H9 (cell line): ENCODE measurements around the gene KCNH5. TPM values are rescaled to one million over a fixed set of nuclear protein-coding genes. Genes with fewer than 3 reads are reported as not detected.

Source experiments
- DNase-seq: peaks from one replicate; pipeline ENCODE4 v3.0.0-alpha.2; 2017
- H2AFZ ChIP-seq: one replicate; pipeline ENCODE4 v1.6.1; 2013; ENCODE audit warnings: mild to moderate bottlenecking, low read length, control low read depth, moderate library complexity
- H2AK5ac ChIP-seq: 2 replicates; pipeline ENCODE4 v1.6.1; 2013; ENCODE audit warnings: low read length, control low read depth, mixed read lengths; ENCODE audit not compliant: insufficient read length
- H2BK120ac ChIP-seq: one replicate; pipeline ENCODE4 v1.6.1; 2013; ENCODE audit warnings: low read depth, mild to moderate bottlenecking, low read length, control low read depth, inconsistent platforms; ENCODE audit not compliant: poor library complexity, severe bottlenecking
- H2BK12ac ChIP-seq: 2 replicates; pipeline ENCODE4 v1.6.1; 2013; ENCODE audit warnings: low read length, control low read depth, mixed read lengths, low read depth; ENCODE audit not compliant: insufficient read length
- H2BK15ac ChIP-seq: 2 replicates; pipeline ENCODE4 v1.6.1; 2013; ENCODE audit warnings: low read depth, low read length, control low read depth
- H2BK20ac ChIP-seq: one replicate; pipeline ENCODE4 v1.6.1; 2013; ENCODE audit warnings: low read depth, mild to moderate bottlenecking, low read length, control low read depth, inconsistent platforms; ENCODE audit not compliant: poor library complexity, severe bottlenecking
- H2BK5ac ChIP-seq: 2 replicates; pipeline ENCODE4 v1.6.1; 2013; ENCODE audit warnings: low read length, control low read depth, mixed read lengths; ENCODE audit not compliant: insufficient read length
- H3K14ac ChIP-seq: 2 replicates; pipeline ENCODE4 v1.6.1; 2013; ENCODE audit warnings: low read length, control low read depth; ENCODE audit not compliant: insufficient read depth
- H3K18ac ChIP-seq: 2 replicates; pipeline ENCODE4 v1.6.1; 2013; ENCODE audit warnings: low read depth, mild to moderate bottlenecking, mixed read lengths, low read length, control low read depth; ENCODE audit not compliant: insufficient read length
- H3K23ac ChIP-seq: 2 replicates; pipeline ENCODE4 v1.6.1; 2013; ENCODE audit warnings: low read length, control low read depth, mixed read lengths, low read depth; ENCODE audit not compliant: insufficient read length
- H3K23me2 ChIP-seq: 2 replicates; pipeline ENCODE4 v1.6.1; 2013; ENCODE audit warnings: low read depth, mild to moderate bottlenecking, mixed read lengths, low read length, control low read depth; ENCODE audit not compliant: insufficient read length, poor library complexity, severe bottlenecking
- H3K27ac ChIP-seq: 2 replicates; pipeline ENCODE4 v1.5.1; 2013; ENCODE audit warnings: low read length, control low read depth, mixed read lengths, low read depth; ENCODE audit not compliant: insufficient read length
- H3K27me3 ChIP-seq: 2 replicates; pipeline ENCODE4 v1.6.1; 2013; ENCODE audit warnings: low read length, control low read depth, inconsistent platforms; ENCODE audit not compliant: insufficient read depth
- H3K4ac ChIP-seq: 2 replicates; pipeline ENCODE4 v1.6.1; 2013; ENCODE audit warnings: low read depth, mild to moderate bottlenecking, control low read depth, inconsistent platforms, low read length, moderate library complexity
- H3K4me1 ChIP-seq: 2 replicates; pipeline ENCODE4 v1.6.1; 2013; ENCODE audit warnings: low read length, control low read depth, inconsistent platforms; ENCODE audit not compliant: insufficient read depth
- H3K4me2 ChIP-seq: 2 replicates; pipeline ENCODE4 v1.6.1; 2013; ENCODE audit warnings: low read length, control low read depth, mixed read lengths; ENCODE audit not compliant: insufficient read length, insufficient read depth
- H3K56ac ChIP-seq: 2 replicates; pipeline ENCODE4 v1.6.1; 2013; ENCODE audit warnings: low read depth, mild to moderate bottlenecking, mixed read lengths, low read length, control low read depth; ENCODE audit not compliant: insufficient read length
- H3K79me1 ChIP-seq: 2 replicates; pipeline ENCODE4 v1.6.1; 2013; ENCODE audit warnings: low read depth, mild to moderate bottlenecking, moderate library complexity, low read length, control low read depth, inconsistent platforms; ENCODE audit not compliant: insufficient read depth, poor library complexity, severe bottlenecking
- H3K79me2 ChIP-seq: 2 replicates; pipeline ENCODE4 v1.6.1; 2013; ENCODE audit warnings: low read length, control low read depth, inconsistent platforms; ENCODE audit not compliant: insufficient read depth
- H3K9ac ChIP-seq: 2 replicates; pipeline ENCODE4 v1.6.1; 2013; ENCODE audit warnings: low read length, control low read depth, mixed read lengths; ENCODE audit not compliant: insufficient read length; ENCODE audit errors: extremely low read depth
- H3K9me3 ChIP-seq: one replicate; pipeline ENCODE4 v1.6.1; 2013; ENCODE audit warnings: low read depth, low read length, inconsistent platforms; ENCODE audit not compliant: control insufficient read depth
- H3T11ph ChIP-seq: one replicate; pipeline ENCODE4 v1.6.1; 2013; ENCODE audit warnings: mild to moderate bottlenecking, low read length, control low read depth, inconsistent platforms
- H4K20me1 ChIP-seq: one replicate; pipeline ENCODE4 v1.6.1; 2013; ENCODE audit not compliant: control insufficient read depth, insufficient read length, insufficient read depth
- H4K5ac ChIP-seq: 2 replicates; pipeline ENCODE4 v1.6.1; 2013; ENCODE audit warnings: low read depth, mild to moderate bottlenecking, mixed read lengths, low read length, control low read depth; ENCODE audit not compliant: insufficient read length
- H4K8ac ChIP-seq: replicated peaks from 2 replicates; pipeline ENCODE4 v1.6.1; 2013; ENCODE audit warnings: low read length, control low read depth, mixed read lengths, low read depth; ENCODE audit not compliant: insufficient read length
- H4K91ac ChIP-seq: 2 replicates; pipeline ENCODE4 v1.6.1; 2013; ENCODE audit warnings: low read depth, mild to moderate bottlenecking, moderate library complexity, mixed read lengths, low read length, control low read depth; ENCODE audit not compliant: insufficient read length
- H3K27ac Mint-ChIP-seq, 3 experiments: 2 replicates in 2 of 3; 3 replicates in 1 of 3; pipeline ENCODE4 v1.8.0; 2020 to 2021; ENCODE audit warnings: mixed read lengths in 3 of 3, mild to moderate bottlenecking in 1 of 3, moderate library complexity in 1 of 3
- H3K27me3 Mint-ChIP-seq: 2 replicates; pipeline ENCODE4 v1.8.0; 2021; ENCODE audit warnings: low read depth, mild to moderate bottlenecking, moderate library complexity, mixed read lengths
- H3K36me3 Mint-ChIP-seq, 3 experiments: 2 replicates in 2 of 3; 3 replicates in 1 of 3; pipeline ENCODE4 v1.8.0; 2020 to 2021; ENCODE audit warnings: low read depth in 3 of 3, mixed read lengths in 3 of 3; ENCODE audit not compliant: insufficient read depth in 1 of 3
- H3K4me1 Mint-ChIP-seq, 2 experiments: 2 replicates each; pipeline ENCODE4 v1.8.0; 2020; ENCODE audit warnings: mixed read lengths in 2 of 2
- H3K4me3 Mint-ChIP-seq, 2 experiments: 2 replicates in 1 of 2; 3 replicates in 1 of 2; pipeline ENCODE4 v1.8.0; 2020 to 2021; ENCODE audit warnings: mild to moderate bottlenecking in 2 of 2, mixed read lengths in 2 of 2, moderate library complexity in 1 of 2
- H3K9me3 Mint-ChIP-seq, 2 experiments: 2 replicates in 1 of 2; 3 replicates in 1 of 2; pipeline ENCODE4 v1.8.0; 2020; ENCODE audit warnings: mild to moderate bottlenecking in 2 of 2, mixed read lengths in 2 of 2, moderate library complexity in 1 of 2
- CTCF ChIP-seq: fragments of 200-600 bp; sonication (generic); conservative IDR thresholded peaks from 3 replicates; pipeline ENCODE4 v1.8.0; 2021; ENCODE audit warnings: antibody characterized with exemption, mild to moderate bottlenecking
- WGBS: extraction: QIAGEN DNeasy Blood & Tissue Kit; methylation state at CpG from one replicate; pipeline ENCODE4 v1.1.7; 2013; ENCODE audit warnings: missing lambda C conversion rate, low lambda C conversion rate, mixed read lengths; ENCODE audit not compliant: insufficient read length; ENCODE audit errors: extremely low coverage; 5-methylcytosine and 5-hydroxymethylcytosine counted together
- total RNA-seq: library from RNA; stranded (reverse); gene quantifications from 2 replicates; pipeline ENCODE4 v1.2.1, GENCODE V29; 2021

KCNH5 gene
- total RNA-seq, 1 experiment from 2014 or later, result 0.42 TPM

DNA sequence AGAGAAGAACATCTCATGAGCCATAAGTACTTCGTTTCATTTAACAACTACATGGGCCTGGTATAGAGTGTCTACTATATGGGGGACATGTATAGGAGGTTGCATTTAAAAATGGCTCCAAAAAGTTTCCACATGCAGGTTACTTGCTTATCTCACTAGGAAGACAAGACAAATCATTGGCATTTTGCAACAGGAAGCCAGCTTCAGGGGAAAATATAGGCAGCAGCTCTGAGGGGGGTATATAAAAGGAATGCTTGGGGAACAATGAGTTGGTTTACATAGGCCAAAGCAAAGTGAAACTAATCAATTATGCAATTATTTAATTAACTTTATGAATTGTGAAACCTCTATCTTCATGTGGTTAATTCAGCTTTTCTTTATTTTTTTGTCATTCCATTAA, 225.3 kb downstream of the KCNH5 start:
- Histone ChIP-seq H2AFZ (no peak overlapping the region), H3T11ph (no peak overlapping the region), H4K5ac (no peak overlapping the region), H3K14ac (no peak overlapping the region), H3K27ac (no peak overlapping the region), H4K20me1 (no peaks in the 10 kb centered on the region), H3K56ac (no peak overlapping the region), H4K91ac (no peak overlapping the region), H3K79me2 (no peaks in the 10 kb centered on the region), H3K9me3 (no peaks in the 10 kb centered on the region), H2BK120ac (no peak overlapping the region), H2BK5ac (no peak overlapping the region), H2BK20ac (no peak overlapping the region), H3K23me2 (no peaks in the 10 kb centered on the region), H3K27me3 (no peaks in the 10 kb centered on the region), H2BK15ac (no peak overlapping the region), H3K23ac (no peak overlapping the region), H3K79me1 (no peaks in the 10 kb centered on the region), H3K4me1 (no peaks in the 10 kb centered on the region), H3K4me2 (no peak overlapping the region), H2BK12ac (no peak overlapping the region), H3K9ac (no peak overlapping the region), H2AK5ac (no peak overlapping the region), H3K18ac (no peak overlapping the region), H4K8ac (no peak overlapping the region), H3K4ac (no peak overlapping the region)
- no CpG with 5 or more reads among the region's 1 CpG for WGBS
- H3K36me3 Mint-ChIP-seq, result no peaks in the 10 kb centered on the region
- no peaks in the 10 kb centered on the region for H3K4me1 Mint-ChIP-seq
- no peak for TF ChIP-seq CTCF
- H3K27me3 Mint-ChIP-seq, result no peaks in the 10 kb centered on the region
- H3K4me3 Mint-ChIP-seq, result no peak overlapping the region
- no peak overlapping the region for H3K27ac Mint-ChIP-seq
- H3K9me3 Mint-ChIP-seq, result no peaks in the 10 kb centered on the region
- DNase-seq, result no peak
